Nephron (organoid): ENCODE data around the gene CDC6.
A peak's percentile ranks its signal among the peaks of the same experiment; 100 is the strongest.

Experiments
- H3K27ac Mint-ChIP-seq, 3 experiments: 2 replicates each; pipeline ENCODE4 v1.8.0; 2020; ENCODE audit warnings: mixed read lengths in 3 of 3, mild to moderate bottlenecking in 2 of 3, moderate library complexity in 1 of 3
- H3K27me3 Mint-ChIP-seq: 2 replicates; pipeline ENCODE4 v1.8.0; 2021; ENCODE audit warnings: low read depth, mild to moderate bottlenecking, moderate library complexity, mixed read lengths
- H3K36me3 Mint-ChIP-seq: 2 replicates; pipeline ENCODE4 v1.8.0; 2020; ENCODE audit warnings: low read depth, mixed read lengths
- H3K4me1 Mint-ChIP-seq: 2 replicates; pipeline ENCODE4 v1.8.0; 2020; ENCODE audit warnings: mixed read lengths
- H3K4me3 Mint-ChIP-seq, 3 experiments: 2 replicates each; pipeline ENCODE4 v1.8.0; 2020; ENCODE audit warnings: mild to moderate bottlenecking in 3 of 3, mixed read lengths in 3 of 3, moderate library complexity in 2 of 3
- H3K9me3 Mint-ChIP-seq: 2 replicates; pipeline ENCODE4 v1.8.0; 2020; ENCODE audit warnings: mixed read lengths
- CTCF ChIP-seq, 3 experiments: fragments of 200-600 bp; sonication (generic); IDR thresholded peaks; one replicate each; pipeline ENCODE4 v1.5.0; 2021; ENCODE audit warnings: antibody characterized with exemption in 3 of 3; ENCODE audit not compliant: unreplicated experiment in 3 of 3

The CDC6 gene

GRCh38 chr17:40281663-40282062 lies 6.0 kb upstream of the CDC6 start:
- H3K9me3 Mint-ChIP-seq = no peaks in the 10 kb centered on the region
- peaks cover 56% of the 10 kb centered on the region for H3K36me3 Mint-ChIP-seq
- no peak overlapping the region for H3K4me3 Mint-ChIP-seq
- peak overlapping the region in 1 of 3 experiments; percentile 3 for H3K27ac Mint-ChIP-seq
- H3K4me1 Mint-ChIP-seq = peaks cover 12% of the 10 kb centered on the region
- H3K27me3 Mint-ChIP-seq = no peaks in the 10 kb centered on the region
- no peak for TF ChIP-seq CTCF (IDR thresholded peaks at IDR 0.05; ENCODE audit: unreplicated experiment in 3 of 3)

GRCh38 chr17:40283662-40284061 lies 4.0 kb upstream of the CDC6 start:
- H3K27me3 Mint-ChIP-seq = no peaks in the 10 kb centered on the region
- no peaks in the 10 kb centered on the region for H3K9me3 Mint-ChIP-seq
- peaks cover 40% of the 10 kb centered on the region for H3K36me3 Mint-ChIP-seq
- TF ChIP-seq CTCF (IDR thresholded peaks at IDR 0.05; ENCODE audit: unreplicated experiment in 3 of 3) = no peak
- H3K4me1 Mint-ChIP-seq = peaks cover 21% of the 10 kb centered on the region
- peak overlapping the region; percentile 15 to 91 (median 47) for H3K27ac Mint-ChIP-seq
- H3K4me3 Mint-ChIP-seq = no peak overlapping the region

GRCh38 chr17:40284085-40284713 lies 3.5 kb upstream of the CDC6 start:
- no peak overlapping the region for H3K4me3 Mint-ChIP-seq
- TF ChIP-seq CTCF (IDR thresholded peaks at IDR 0.05; ENCODE audit: unreplicated experiment in 3 of 3) = no peak
- no peaks in the 10 kb centered on the region for H3K27me3 Mint-ChIP-seq
- peaks cover 22% of the 10 kb centered on the region for H3K4me1 Mint-ChIP-seq
- no peaks in the 10 kb centered on the region for H3K9me3 Mint-ChIP-seq
- H3K27ac Mint-ChIP-seq = peak overlapping the region; percentile 15 to 91 (median 75)
- peaks cover 36% of the 10 kb centered on the region for H3K36me3 Mint-ChIP-seq

- H3K36me3 Mint-ChIP-seq = peaks cover 21% of the 10 kb centered on the region
- H3K9me3 Mint-ChIP-seq = no peaks in the 10 kb centered on the region
- no peak overlapping the region for H3K4me3 Mint-ChIP-seq
- TF ChIP-seq CTCF (IDR thresholded peaks at IDR 0.05; ENCODE audit: unreplicated experiment in 3 of 3) = no peak
- H3K4me1 Mint-ChIP-seq = peaks cover 27% of the 10 kb centered on the region
- no peaks in the 10 kb centered on the region for H3K27me3 Mint-ChIP-seq
- H3K27ac Mint-ChIP-seq = no peak overlapping the region
Measured at GRCh38 chr17:40286473-40286872, 1.2 kb upstream of the CDC6 start.

GRCh38 chr17:40287159-40287493 lies 553 bp upstream of the CDC6 start:
- H3K36me3 Mint-ChIP-seq = peaks cover 14% of the 10 kb centered on the region
- peaks cover 27% of the 10 kb centered on the region for H3K4me1 Mint-ChIP-seq
- TF ChIP-seq CTCF (IDR thresholded peaks at IDR 0.05; ENCODE audit: unreplicated experiment in 3 of 3) = no peak
- peak overlapping the region; percentile 91 to 96 (median 96) for H3K4me3 Mint-ChIP-seq
- H3K27me3 Mint-ChIP-seq = no peaks in the 10 kb centered on the region
- H3K9me3 Mint-ChIP-seq = no peaks in the 10 kb centered on the region
- H3K27ac Mint-ChIP-seq = no peak overlapping the region

- H3K27ac Mint-ChIP-seq = peak overlapping the region in 1 of 3 experiments; percentile 25
- H3K4me3 Mint-ChIP-seq = peak overlapping the region; percentile 32 to 70 (median 59)
- peaks cover 19% of the 10 kb centered on the region for H3K36me3 Mint-ChIP-seq
- peak; percentile 61 to 62 (median 62) for TF ChIP-seq CTCF (IDR thresholded peaks at IDR 0.05; ENCODE audit: unreplicated experiment in 3 of 3)
- H3K9me3 Mint-ChIP-seq = no peaks in the 10 kb centered on the region
- H3K4me1 Mint-ChIP-seq = peaks cover 27% of the 10 kb centered on the region
- H3K27me3 Mint-ChIP-seq = no peaks in the 10 kb centered on the region
Measured at GRCh38 chr17:40290629-40291280, 3.1 kb downstream of the CDC6 start.
